Vagina (tissue), 2 donors: ENCODE measurements around the gene LEMD2.

ENCODE experiments used
- POLR2A ChIP-seq, 2 donors: fragments of 450-650 bp; IDR thresholded peaks; one replicate each; pipeline ENCODE4 v1.6.1; 2017; ENCODE audit warnings: antibody characterized with exemption in 2 of 2, mild to moderate bottlenecking in 2 of 2, moderate library complexity in 2 of 2
- POLR2AphosphoS5 ChIP-seq, 2 donors: sonication (generic); formaldehyde crosslinking; IDR thresholded peaks; one replicate each; pipeline ENCODE4 v1.9.0; 2017; ENCODE audit warnings: antibody characterized with exemption in 2 of 2, mild to moderate bottlenecking in 2 of 2, low read depth in 1 of 2; ENCODE audit not compliant: insufficient read depth in 1 of 2
- TF ChIP-seq, protein P1 (sequence below), 3 experiments: fragments of 450-650 bp in 2 of 3; fragments of 200-600 bp in 1 of 3; sonication (generic) in 1 of 3; IDR thresholded peaks; one replicate each; pipeline ENCODE4 v1.5.1; 2017 to 2019; ENCODE audit warnings: antibody characterized with exemption in 3 of 3, mild to moderate bottlenecking in 2 of 3, moderate library complexity in 2 of 3

DNA sequence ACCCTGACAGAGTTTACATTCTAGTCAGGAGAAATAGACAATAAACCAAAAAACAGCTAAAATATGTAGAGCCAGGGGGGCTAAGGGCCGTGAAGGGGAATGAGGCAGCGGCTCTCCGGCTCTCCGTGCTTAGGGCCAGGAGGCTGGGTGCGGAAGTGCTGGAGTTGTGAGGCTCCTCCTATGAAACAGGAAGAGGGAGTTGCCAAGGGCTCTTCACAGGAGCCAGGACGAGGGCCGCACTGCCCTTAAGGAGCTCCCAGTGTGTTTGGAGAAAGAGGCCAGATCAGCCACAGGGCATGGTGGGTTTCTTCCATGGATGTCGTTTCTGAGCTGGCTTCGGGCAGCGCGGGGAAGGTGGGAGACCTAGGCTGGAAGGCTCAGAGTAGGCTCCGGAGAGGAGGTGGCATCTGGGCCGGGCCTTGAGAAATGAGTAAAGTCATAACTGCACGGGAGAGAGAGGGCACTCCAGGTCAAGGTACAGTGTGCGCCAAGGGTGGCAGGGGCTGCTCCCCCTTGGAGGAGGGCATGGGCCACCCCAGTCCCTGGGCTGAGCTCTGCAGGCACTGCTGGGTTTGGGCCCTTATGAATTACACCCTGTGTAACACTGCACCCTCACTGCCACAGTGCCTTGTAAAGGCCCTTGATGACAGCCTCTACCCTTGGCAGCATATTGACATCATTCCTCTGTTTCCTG, 35.7 kb upstream of the LEMD2 start:
- TF ChIP-seq, protein P1, sequence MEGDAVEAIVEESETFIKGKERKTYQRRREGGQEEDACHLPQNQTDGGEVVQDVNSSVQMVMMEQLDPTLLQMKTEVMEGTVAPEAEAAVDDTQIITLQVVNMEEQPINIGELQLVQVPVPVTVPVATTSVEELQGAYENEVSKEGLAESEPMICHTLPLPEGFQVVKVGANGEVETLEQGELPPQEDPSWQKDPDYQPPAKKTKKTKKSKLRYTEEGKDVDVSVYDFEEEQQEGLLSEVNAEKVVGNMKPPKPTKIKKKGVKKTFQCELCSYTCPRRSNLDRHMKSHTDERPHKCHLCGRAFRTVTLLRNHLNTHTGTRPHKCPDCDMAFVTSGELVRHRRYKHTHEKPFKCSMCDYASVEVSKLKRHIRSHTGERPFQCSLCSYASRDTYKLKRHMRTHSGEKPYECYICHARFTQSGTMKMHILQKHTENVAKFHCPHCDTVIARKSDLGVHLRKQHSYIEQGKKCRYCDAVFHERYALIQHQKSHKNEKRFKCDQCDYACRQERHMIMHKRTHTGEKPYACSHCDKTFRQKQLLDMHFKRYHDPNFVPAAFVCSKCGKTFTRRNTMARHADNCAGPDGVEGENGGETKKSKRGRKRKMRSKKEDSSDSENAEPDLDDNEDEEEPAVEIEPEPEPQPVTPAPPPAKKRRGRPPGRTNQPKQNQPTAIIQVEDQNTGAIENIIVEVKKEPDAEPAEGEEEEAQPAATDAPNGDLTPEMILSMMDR (IDR thresholded peaks at IDR 0.05), result no peak
- TF ChIP-seq POLR2AphosphoS5 (IDR thresholded peaks at IDR 0.05; ENCODE audit: insufficient read depth in 1 of 2, low read depth in 1 of 2) (no peak), POLR2A (IDR thresholded peaks at IDR 0.05) (no peak)
